NCI-H2196 treated with DMSO at 0.1 percent for 48 hours (cell line): Measurements from ENCODE around the gene DTX1.

Experiments used
- DNase-seq: peaks from one replicate; lab custom pipeline; 2025; ENCODE audit not compliant: unreplicated experiment; lab: John Stamatoyannopoulos, UW

Gene DTX1

DNA sequence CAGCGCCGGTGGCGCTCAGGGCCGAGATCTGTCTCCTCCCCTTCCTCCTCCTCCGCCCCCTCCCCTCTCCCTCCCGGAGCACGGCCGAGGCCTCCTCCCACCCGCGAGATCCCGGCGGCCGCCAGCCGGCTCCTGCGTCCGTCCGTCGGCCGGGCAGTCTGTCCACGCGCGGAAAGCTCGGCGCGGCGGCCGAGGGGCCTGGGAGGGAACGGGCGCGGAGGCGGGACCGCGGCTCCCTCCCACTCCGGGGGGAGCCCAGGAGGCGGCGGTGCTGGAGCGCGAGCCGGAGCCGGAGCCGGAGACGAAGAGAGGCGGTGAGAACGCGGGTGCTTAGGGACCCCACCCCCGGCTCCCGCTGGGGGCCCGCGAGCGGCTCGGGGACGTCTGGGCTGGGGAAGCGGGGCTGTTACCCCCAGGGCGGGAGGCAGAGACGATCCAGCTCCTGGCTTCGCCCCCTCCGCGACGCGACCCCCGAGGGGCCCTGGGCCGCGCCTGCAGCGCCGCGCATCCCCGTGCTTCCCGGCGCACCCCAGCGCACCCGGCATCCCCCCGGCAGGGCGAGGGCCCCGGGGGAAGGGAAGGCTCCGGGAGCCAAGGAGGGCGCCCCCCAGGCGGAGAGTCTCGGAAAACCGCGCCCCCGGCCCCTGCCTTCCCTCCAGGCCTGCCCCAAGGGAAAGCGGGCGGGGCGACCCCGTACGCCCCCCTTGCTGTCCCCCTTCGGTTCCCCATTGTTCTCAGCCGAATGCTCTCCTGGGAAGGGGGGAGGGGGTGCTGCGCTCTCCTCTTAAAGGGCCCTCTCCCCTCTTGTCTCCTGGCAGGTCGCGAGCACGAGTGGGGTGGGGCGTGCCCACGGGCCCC is at the start of gene DTX1:
Gene DTX1, plus strand, starts transcription at position 100 of the 858 bp plus-strand sequence. CDS start 1,463 bp downstream, outside the sequence.
- no peak for DNase-seq

DNA sequence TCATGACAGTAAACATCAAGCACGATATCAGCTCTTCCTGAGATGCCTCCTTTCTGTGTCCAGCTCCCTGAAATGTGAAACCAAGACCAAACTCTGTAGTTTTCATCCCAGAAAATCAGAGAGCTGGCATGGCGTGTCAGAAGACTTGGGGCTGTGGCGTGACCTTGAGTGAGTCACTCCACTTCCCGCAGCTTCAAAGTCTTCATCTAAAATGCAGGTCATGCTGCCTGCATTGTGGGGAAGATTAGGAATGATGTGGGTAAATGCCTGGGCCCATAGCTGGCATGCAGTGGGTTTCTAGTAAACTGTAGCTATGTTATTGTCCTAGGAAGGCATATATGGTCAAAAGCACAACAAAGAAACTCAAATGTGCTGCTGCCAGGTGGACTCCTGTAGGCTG is 49.4 kb upstream of the DTX1 start:
- no peak for DNase-seq

DNA sequence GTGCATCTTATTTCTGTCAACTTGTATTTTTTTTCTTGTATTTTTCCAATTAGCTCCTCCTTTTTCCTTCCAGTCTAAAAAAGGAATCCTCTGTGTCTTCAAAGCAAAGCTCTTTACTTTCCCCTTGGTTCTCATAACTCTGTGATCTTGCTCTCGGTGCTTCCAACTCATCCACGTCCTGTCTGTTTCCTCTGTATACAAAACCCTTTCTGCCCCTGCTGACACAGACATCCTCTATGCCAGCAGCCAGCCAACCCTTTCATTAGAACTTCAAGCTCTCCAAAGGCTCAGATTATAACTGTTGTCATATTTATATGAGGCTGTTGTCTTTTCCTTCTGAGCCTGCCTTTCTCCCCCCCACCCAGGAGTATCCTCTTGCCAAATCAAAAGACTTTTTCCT is 45.8 kb upstream of the DTX1 start:
- no peak for DNase-seq

DNA sequence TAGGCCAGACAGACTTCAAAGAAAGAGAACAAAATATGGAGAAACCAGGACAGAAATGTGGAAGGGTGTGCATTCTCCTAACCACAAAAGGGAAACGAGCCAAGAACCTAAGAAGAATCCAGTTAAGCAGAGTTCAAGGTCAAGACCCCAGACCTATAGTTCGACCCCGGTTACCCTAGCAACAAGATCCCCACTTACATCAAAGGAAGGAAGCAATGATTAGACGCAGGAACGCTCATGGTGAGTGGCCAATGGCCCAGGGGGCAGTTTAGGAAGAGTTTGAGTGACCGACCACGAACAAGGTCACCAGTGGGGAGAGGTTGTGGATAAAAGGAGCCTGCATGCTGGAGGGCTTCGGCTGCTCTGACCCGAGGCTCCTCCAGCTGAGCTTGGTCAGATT is 42.0 kb upstream of the DTX1 start:
- DNase-seq, result no peak

DNA sequence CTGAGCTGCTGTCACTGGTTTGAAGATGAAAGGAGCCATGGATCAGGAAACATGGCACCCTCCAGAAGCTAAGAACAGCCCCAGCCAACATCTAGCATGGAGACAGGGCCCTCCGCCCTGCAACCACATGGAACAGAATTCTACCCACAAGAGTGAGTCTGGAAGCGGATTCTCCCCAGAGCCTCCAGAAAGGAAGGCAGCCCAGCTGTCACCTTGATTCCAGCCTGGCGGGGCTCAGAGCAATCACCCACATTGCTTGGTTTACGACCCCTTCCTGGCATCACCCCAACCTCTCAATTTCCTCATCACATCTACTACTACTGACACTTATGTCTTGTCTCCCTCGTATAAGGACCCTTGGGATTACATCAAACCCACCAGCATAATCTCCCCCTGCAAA is 39.7 kb upstream of the DTX1 start:
- no peak for DNase-seq

DNA sequence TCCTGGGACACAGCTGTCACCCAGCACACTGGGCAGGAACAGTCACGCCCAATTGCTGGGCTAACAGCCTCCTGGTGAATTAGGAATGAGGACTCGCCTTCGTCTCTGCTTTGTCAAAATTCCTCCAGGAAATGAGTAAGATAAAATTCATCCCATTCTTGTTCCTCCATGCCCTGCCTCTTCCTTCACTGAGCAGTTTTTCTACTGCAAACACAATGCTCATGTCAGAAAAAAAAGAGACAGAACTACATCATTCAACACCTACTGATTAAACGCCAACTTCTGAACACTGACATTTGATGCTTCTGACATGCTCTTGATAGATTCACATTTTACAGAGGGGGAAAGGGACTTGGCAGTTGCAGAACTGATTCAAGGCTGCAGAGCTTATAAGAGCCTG is 37.5 kb upstream of the DTX1 start:
- no peak for DNase-seq

DNA sequence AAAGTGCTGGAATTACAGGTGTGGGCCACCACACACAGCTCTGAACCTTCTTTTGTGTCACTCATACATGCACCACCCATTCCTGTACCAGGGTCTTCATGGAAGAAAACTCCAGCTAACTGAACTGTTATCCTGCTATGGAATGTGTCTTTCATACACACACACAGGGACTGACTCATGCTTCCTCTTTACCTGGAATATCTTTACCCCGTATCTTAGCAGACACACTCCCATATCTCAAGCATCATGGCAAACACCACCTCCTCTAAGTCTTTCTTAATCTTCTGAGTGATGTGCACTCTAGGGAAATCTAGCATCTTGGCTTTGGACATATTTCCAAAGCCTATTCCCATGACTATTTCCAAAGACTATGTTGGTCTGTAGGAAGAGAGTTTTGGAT is 35.0 kb upstream of the DTX1 start:
- DNase-seq, result no peak

DNA sequence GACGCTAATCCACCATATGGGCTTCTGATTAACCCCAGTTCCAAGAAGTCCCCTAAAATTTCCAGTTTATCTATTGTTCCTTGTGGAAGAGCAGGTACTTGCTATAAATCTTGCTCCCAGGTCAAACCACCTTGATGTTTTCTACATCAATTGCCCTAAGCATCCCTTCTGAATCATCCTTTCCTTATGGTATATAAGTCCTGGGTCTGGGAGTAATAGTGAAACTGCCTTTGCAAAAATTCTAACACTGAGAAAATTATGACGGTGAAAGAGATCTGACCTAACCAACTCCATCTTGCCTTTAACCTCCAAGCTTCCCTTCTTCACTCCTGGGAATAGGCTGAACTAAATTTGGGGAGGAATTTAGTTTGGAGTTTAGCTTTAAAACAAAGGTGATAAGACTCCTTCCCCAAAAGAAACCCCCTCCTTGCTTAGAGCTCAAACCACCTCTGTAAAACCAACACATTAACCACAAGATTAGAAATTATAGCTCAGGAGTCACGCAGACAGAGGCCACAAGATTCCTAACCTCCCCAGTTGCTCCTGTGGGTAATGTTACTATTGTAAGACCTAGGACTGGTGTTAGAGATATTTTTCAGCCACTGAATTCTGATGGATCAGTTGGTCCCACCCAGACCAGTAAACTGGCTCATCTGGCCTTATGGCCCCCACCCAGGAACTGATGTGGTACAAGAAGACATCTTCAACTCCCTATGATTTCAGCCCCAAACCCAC is 33.8 kb upstream of the DTX1 start:
- DNase-seq, result no peak

DNA sequence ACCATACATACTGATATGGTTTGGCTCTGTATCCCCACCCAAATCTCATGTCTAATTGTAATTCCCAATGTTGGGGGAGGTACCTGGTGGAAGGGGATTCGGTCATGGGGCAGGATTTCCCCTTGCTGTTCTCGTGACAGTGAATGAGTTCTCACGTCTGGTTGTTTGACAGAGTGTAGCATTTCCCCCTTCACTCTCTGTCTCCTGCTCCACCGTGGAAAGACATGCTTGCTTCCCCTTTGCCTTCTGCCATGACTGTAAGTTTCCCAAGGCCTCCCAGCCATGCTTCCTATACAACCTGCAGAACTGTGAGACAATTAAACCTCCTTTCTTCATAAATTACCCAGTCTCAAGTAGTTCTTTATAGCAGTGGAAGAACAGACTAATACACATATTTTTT is 28.8 kb upstream of the DTX1 start:
- no peak for DNase-seq

DNA sequence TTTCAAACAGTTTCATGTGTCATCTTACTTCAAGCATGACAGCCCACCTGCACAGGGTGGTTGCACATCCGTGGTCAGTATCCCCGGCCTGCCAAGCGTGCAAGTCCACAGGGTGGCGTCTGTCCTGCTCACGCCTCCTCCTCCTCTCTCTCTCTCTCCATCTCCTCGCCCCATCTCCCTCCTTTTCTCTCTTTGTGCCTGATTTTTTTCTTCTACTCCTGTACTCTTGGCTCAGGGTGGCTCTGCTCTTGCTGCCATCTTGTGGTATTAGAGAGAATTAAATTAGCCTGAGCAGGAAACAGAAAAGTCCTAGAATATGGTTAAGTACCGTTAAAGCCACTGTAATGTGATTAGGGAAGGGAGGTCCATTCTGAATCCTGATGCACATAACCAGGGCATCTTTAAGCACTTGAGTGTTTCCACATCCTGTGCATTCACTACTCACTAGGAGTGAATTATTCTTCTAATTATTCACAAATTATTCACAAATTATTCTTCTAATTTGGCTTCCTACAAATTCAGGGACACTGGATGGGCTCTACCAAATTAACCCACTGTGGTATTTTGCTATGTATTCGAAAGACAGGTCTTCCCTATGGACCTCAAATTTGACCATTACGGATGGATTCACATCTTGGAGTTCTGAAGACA is 25.5 kb upstream of the DTX1 start:
- DNase-seq, result peak; percentile 69

DNA sequence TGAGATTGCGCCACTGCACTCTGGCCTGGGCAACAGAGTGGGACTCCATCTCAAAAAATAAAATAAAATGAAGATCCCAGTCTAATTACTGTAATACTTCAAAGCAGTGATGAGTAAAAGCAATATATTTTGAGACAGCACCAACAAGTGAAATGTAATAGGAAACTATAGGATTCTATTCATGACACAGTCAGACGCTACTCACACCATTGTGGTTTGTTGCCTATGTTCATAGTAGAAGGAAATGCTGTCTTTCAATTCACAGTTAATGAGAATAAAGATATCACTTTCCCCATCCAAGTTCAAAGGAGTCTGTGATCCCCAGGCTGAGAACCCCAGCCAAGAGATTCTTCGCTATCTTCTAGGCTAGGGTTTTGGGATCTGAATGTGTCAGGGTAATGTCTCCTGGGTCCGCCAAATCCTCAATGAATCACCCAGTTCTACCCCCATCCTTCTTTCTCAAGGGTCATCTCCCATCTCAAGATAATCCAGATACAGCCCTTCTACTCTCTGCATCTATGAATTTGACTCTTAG is 16.6 kb upstream of the DTX1 start:
- no peak for DNase-seq

DNA sequence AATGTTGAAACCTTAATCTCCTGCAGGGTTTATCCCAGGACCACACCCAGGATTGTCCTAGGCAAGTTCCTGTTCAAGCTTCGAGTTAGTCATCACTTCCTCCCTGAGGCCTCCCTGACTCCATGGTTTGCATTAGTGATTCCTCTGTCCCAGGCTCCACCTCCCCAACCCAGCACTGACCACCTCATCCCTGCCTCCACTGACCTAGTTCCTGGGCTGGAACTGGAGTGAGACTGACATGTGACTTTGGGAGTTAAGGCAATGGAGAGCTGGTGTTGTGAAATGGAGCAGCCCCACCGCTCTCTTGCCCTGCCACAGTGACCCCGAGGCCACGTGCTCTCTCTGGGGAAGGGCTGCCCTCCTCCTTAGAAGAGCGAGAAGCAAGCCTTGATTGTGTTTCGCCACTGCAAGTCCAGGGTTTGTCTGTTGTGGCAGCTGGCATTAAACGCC is 15.8 kb upstream of the DTX1 start:
- DNase-seq, result no peak

DNA sequence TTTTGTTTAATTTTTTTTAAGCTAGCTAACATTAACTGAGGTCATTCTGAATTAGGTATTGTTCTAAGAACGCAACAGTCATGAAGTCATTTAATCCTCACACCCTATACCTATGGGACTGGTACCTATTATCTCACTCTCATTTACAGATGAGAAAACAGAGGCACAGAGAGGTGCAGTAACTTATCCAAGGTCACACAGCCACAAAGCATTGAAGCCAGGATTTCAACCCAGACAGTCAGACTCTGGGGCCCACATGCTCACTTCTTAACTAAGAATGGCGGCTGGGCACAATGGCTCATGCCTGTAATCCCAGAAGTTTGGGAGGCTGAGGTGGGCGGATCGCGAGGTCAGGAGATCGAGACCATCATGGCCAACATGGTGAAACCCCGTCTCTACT is 15.0 kb upstream of the DTX1 start:
- no peak for DNase-seq

DNA sequence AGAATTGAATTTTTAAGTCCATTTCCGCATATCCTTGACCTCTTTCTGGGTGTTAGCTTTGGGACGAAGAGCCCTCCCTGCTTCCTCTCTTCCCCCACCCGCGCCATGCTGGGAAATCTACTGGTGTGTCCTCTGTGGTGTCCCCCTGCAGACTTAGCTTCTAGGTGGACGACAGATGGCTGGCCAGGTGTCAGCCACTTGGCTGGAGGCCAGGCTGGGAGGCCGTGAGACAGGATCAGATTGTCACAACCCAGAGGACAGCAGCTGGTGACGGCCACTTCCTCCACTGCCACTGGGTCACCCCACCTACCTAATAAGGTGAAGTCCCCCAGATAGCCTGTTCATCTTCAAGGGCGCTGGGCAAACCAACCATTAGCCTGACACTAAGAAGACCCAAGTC is 13.3 kb upstream of the DTX1 start:
- DNase-seq, result no peak

DNA sequence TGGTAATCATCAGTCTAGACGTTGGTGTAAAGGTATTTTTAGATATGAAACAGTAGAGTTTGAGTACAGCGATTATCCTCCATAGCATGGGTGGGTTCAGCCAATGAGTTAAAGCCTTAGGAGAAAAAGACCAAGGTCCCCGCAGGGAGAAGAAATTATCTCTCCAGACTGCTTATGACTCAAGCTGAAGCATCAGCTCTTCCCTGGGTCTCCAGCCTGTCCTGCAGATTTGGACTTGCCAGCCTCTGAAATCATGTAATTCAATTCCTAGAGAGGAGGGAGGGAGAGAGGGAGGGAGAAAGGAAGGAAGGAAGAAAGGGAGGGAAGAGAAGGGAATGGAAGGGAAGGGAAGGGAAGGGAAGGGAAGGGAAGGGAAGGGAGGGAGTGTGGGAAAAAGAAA is 12.0 kb upstream of the DTX1 start:
- DNase-seq, result no peak

DNA sequence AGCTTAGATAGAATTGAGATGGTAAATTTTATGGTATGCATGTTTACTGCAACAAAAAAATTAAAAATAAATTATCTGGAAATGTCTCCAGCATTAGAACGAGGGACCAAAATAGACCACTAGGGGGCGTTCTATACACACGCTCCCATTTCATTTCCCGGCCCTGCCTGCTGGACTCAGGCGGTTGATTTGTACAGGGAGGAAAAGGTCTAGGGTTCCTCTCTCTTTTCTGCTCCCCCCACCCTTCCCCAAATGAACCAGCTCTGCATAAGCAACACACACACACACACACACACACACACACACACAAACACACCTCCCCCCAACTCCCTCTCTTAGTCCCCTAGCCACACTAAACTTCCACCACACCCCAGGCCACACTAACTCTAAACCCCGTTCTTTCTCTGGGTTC is 7.8 kb upstream of the DTX1 start:
- peak; percentile 67 for DNase-seq

DNA sequence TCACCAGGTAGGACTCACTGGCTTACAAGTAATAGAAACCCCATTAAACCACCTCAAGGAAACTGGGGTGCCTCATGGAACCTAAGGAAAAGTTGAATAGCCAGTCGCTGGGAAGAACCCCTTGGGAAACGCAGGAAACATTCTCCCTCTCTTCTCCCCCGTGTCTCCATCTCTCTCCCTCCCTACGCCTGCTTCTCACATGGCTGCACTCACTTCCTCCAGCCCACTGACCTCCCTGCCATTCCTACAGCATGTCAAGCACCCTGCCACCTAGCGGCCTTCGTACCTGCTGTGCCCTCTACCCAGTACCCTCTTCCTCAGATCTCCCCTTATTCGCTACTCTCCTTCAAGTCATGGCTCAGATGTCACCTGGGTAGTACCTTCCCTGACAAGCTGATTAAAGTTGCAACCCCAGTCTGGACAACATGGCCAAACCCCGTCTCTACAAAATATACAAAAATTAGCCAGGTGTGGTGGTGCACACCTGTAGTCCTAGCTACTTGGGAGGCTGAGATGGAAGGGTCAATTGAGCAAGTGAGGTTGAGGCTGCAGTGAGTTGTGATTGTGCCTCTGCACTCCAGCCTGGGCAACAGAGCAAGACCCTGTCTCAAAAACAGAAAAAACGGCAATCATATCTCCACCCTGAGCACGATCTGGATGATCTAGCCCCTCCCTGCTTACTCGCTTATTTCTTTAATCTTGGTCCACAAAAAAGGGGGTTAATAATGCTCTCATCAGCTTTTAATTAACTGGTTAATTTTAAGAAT is 6.4 kb upstream of the DTX1 start:
- no peak for DNase-seq

DNA sequence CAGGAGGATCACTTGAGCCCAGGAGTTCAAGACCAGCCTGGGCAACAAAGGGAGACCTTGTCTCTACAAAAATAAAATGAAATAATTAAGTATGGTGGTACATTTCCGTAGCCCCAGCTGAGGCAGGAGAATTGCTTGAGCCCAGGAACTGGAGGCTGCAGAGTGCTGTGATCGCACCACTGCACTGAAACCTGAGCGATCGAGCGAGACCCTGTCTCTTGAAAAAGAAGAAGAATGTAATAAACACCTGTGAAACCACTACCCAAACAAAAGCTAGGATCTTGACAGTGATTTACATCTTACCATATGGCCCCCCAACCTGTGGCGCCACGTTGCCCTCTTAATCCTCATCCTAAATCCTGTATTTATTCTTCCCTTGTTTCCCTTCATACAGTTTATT is 5.7 kb upstream of the DTX1 start:
- no peak for DNase-seq

DNA sequence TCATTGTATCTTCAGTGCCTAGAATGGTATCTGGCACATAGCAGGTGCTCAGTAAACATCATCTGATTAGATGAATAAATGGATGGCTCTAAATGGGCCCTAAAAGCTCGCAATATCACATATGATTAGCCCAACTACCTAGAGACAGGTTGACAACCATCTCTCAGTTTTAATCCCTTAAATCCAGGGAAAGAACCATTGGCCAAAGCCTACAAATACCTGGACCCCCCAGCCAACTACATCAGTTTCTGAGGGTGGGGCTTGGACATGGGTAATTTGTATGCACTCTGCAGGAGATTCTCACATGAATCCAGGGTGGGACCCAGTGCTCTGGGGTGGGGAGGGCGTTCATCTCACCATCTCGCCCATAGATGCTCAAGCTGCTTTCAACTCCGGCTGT is 4.8 kb upstream of the DTX1 start:
- DNase-seq, result no peak

DNA sequence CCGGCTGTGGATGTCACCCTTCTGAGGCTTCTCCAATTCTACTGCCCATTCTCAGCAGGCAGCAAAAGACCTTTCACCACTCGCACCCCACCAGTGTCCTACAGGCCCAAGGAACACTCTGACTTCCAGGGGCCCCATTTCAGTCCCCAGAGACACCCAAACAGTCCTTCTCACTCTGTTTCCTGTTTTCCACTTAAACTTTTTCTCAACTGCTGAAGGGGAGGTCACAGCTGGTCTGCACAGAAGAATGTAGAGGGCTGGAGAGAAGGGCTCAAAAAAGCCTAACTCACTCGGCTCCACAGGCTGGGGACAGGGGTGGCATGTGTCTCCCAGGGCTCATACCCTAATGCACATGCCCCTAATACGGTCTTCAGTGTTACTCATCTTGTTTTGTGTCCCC is 4.2 kb upstream of the DTX1 start:
- no peak for DNase-seq

DNA sequence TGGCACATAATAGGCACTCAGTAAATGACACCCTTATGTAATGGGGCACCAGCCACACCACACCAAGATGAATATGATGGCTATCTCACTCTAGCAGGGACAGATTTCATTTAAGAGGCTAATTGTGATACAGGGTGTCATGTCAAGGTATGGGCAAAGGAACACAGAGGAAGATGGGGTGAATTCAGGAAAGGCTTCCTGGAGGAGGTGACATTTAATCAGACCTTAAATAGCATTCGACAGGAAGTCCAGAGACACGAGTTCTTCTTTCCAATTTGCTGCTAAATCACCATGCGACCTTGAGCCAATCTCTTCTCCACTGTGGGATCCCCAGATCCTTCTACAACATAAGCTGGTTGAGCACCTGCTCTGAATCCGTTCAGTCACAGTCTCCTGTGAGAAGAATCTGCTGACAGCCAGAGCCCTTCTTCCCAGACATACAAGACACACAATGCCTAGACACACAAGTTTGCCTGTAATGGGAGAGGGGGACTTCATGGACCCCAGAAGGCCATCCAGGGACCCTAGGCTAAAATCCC is 1.5 kb upstream of the DTX1 start:
- DNase-seq, result no peak
